HEK293 (cell line): ENCODE data around the gene CTXN2.

Experiments
- BCL11A ChIP-seq: fragments of 450-650 bp; formaldehyde crosslinking; IDR thresholded peaks from 2 replicates; pipeline ENCODE4 v1.5.1; 2016; ENCODE audit warnings: low read depth, missing biosample characterization, missing genetic modification characterization
- ZBTB1 ChIP-seq: fragments of 450-650 bp; formaldehyde crosslinking; IDR thresholded peaks from 2 replicates; pipeline ENCODE4 v1.5.1; 2016; ENCODE audit warnings: missing biosample characterization, missing genetic modification characterization
- ZBTB48 ChIP-seq: fragments of 450-650 bp; formaldehyde crosslinking; IDR thresholded peaks from 2 replicates; pipeline ENCODE4 v1.5.1; 2016; ENCODE audit warnings: missing biosample characterization, missing genetic modification characterization
- ZFP37 ChIP-seq: fragments of 450-650 bp; formaldehyde crosslinking; IDR thresholded peaks from 2 replicates; pipeline ENCODE4 v1.5.1; 2016; ENCODE audit warnings: missing biosample characterization, missing genetic modification characterization
- ZNF292 ChIP-seq: fragments of 450-650 bp; formaldehyde crosslinking; IDR thresholded peaks from 2 replicates; pipeline ENCODE4 v1.5.1; 2016; ENCODE audit warnings: low read depth, missing biosample characterization, missing genetic modification characterization, borderline replicate concordance
- ZNF311 ChIP-seq: fragments of 450-650 bp; formaldehyde crosslinking; IDR thresholded peaks from 2 replicates; pipeline ENCODE4 v1.5.1; 2017; ENCODE audit warnings: missing biosample characterization, missing genetic modification characterization, borderline replicate concordance
- ZNF585B ChIP-seq: fragments of 450-650 bp; formaldehyde crosslinking; IDR thresholded peaks from 2 replicates; pipeline ENCODE4 v1.5.1; 2016; ENCODE audit warnings: missing biosample characterization, missing genetic modification characterization
- TF ChIP-seq, protein P1 (sequence below): fragments of 450-650 bp; IDR thresholded peaks from 2 replicates; pipeline ENCODE4 v1.5.1; 2018; ENCODE audit warnings: missing biosample characterization, mild to moderate bottlenecking, missing genetic modification characterization
- TF ChIP-seq, protein P2 (sequence below): fragments of 450-650 bp; formaldehyde crosslinking; IDR thresholded peaks from 2 replicates; pipeline ENCODE4 v1.5.1; 2016; ENCODE audit warnings: missing biosample characterization, missing genetic modification characterization
- TF ChIP-seq, protein P3 (sequence below): fragments of 450-650 bp; formaldehyde crosslinking; IDR thresholded peaks from 2 replicates; pipeline ENCODE4 v1.5.1; 2016; ENCODE audit warnings: missing biosample characterization, missing genetic modification characterization, low read depth

DNA sequence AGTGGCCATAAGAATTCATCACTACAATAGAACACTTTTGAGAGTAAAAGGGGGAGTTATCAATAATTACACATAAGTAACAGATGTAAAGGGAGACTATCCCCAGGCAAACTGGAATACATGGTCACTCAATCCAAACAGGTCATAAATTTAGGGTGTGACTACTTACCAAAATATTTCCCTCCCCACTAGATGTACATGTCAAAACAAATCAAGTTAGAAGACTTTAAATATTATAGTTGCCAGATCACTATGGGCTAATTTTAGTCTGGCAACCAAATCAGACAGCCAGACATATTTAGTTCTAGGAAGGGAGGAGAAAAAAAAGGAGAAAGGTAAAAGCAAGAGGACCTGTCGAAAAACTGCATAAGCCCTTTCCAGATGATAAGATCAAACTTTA is 47.6 kb upstream of the CTXN2 start:
- TF ChIP-seq ZFP37: no peak
- TF ChIP-seq ZNF292: no peak
- TF ChIP-seq, protein P1, sequence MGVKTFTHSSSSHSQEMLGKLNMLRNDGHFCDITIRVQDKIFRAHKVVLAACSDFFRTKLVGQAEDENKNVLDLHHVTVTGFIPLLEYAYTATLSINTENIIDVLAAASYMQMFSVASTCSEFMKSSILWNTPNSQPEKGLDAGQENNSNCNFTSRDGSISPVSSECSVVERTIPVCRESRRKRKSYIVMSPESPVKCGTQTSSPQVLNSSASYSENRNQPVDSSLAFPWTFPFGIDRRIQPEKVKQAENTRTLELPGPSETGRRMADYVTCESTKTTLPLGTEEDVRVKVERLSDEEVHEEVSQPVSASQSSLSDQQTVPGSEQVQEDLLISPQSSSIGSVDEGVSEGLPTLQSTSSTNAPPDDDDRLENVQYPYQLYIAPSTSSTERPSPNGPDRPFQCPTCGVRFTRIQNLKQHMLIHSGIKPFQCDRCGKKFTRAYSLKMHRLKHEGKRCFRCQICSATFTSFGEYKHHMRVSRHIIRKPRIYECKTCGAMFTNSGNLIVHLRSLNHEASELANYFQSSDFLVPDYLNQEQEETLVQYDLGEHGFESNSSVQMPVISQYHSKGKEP (tag by site-specific recombination): no peak
- TF ChIP-seq ZNF311 (tag by site-specific recombination): no peak
- TF ChIP-seq ZBTB48: no peak
- TF ChIP-seq BCL11A: no peak
- TF ChIP-seq, protein P2, sequence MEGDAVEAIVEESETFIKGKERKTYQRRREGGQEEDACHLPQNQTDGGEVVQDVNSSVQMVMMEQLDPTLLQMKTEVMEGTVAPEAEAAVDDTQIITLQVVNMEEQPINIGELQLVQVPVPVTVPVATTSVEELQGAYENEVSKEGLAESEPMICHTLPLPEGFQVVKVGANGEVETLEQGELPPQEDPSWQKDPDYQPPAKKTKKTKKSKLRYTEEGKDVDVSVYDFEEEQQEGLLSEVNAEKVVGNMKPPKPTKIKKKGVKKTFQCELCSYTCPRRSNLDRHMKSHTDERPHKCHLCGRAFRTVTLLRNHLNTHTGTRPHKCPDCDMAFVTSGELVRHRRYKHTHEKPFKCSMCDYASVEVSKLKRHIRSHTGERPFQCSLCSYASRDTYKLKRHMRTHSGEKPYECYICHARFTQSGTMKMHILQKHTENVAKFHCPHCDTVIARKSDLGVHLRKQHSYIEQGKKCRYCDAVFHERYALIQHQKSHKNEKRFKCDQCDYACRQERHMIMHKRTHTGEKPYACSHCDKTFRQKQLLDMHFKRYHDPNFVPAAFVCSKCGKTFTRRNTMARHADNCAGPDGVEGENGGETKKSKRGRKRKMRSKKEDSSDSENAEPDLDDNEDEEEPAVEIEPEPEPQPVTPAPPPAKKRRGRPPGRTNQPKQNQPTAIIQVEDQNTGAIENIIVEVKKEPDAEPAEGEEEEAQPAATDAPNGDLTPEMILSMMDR (tag by site-specific recombination): no peak
- TF ChIP-seq, protein P3, sequence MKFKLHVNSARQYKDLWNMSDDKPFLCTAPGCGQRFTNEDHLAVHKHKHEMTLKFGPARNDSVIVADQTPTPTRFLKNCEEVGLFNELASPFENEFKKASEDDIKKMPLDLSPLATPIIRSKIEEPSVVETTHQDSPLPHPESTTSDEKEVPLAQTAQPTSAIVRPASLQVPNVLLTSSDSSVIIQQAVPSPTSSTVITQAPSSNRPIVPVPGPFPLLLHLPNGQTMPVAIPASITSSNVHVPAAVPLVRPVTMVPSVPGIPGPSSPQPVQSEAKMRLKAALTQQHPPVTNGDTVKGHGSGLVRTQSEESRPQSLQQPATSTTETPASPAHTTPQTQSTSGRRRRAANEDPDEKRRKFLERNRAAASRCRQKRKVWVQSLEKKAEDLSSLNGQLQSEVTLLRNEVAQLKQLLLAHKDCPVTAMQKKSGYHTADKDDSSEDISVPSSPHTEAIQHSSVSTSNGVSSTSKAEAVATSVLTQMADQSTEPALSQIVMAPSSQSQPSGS (tag by site-specific recombination): no peak
- TF ChIP-seq ZNF585B: no peak
- no peak for TF ChIP-seq ZBTB1
